Smooth muscle cell (in vitro differentiated cells): ENCODE results near the gene HECW1. TPM values are rescaled to one million over a fixed set of nuclear protein-coding genes. Genes with fewer than 3 reads are reported as not detected.
"Not testable (repeated sequence)": the region's sequence is repeated elsewhere in the genome, so short reads cannot be mapped to it uniquely, and the experiment has no call there.

Experiments used
- DNase-seq: peaks from one replicate; lab custom pipeline; 2025; ENCODE audit not compliant: unreplicated experiment; lab: John Stamatoyannopoulos, UW
- H2AFZ ChIP-seq: fragments of 200-600 bp; sonication (generic); 2 replicates; pipeline ENCODE4 v1.6.0; 2016; ENCODE audit warnings: antibody characterized with exemption, low read depth, mild to moderate bottlenecking
- H3F3A ChIP-seq: fragments of 200-600 bp; sonication (generic); 2 replicates; pipeline ENCODE4 v1.6.0; 2017; ENCODE audit warnings: antibody characterized with exemption, low read depth
- H3K27ac ChIP-seq: fragments of 200-600 bp; sonication (generic); 2 replicates; pipeline ENCODE4 v1.5.1; 2016; ENCODE audit warnings: low read depth, mild to moderate bottlenecking
- H3K27me3 ChIP-seq: fragments of 200-600 bp; sonication (generic); 2 replicates; pipeline ENCODE4 v1.6.1; 2016; ENCODE audit warnings: low read depth, mild to moderate bottlenecking
- H3K36me3 ChIP-seq: fragments of 200-600 bp; sonication (generic); 2 replicates; pipeline ENCODE4 v1.5.1; 2016; ENCODE audit warnings: low read depth
- H3K4me1 ChIP-seq: fragments of 200-600 bp; sonication (generic); 2 replicates; pipeline ENCODE4 v1.5.1; 2016; ENCODE audit warnings: low read depth
- H3K4me2 ChIP-seq: fragments of 200-600 bp; sonication (generic); 2 replicates; pipeline ENCODE4 v1.6.0; 2016; ENCODE audit warnings: mild to moderate bottlenecking
- H3K4me3 ChIP-seq: fragments of 200-600 bp; sonication (generic); 2 replicates; pipeline ENCODE4 v1.5.1; 2016; ENCODE audit warnings: mild to moderate bottlenecking
- H3K79me2 ChIP-seq: fragments of 200-600 bp; sonication (generic); 2 replicates; pipeline ENCODE4 v1.6.0; 2016; ENCODE audit warnings: low read depth, mild to moderate bottlenecking
- H3K9ac ChIP-seq: fragments of 200-600 bp; sonication (generic); 2 replicates; pipeline ENCODE4 v1.6.0; 2016; ENCODE audit warnings: low read depth
- H3K9me3 ChIP-seq: fragments of 200-600 bp; sonication (generic); replicated peaks from 2 replicates; pipeline ENCODE4 v1.5.1; 2016; ENCODE audit warnings: low read depth
- H4K20me1 ChIP-seq: fragments of 200-600 bp; sonication (generic); 2 replicates; pipeline ENCODE4 v1.6.0; 2016; ENCODE audit warnings: low read depth
- WGBS: methylation state at CpG from one replicate; pipeline ENCODE4 v1.1.7; 2016; ENCODE audit warnings: low lambda C conversion rate; 5-methylcytosine and 5-hydroxymethylcytosine counted together
- polyA plus RNA-seq: library from polyadenylated mRNA; unstranded; fragments of >200 nt; fragmentation: Nextera tagmentation; extraction: Ambion mirVana; gene quantifications from 2 replicates; pipeline ENCODE4 v1.2.1, GENCODE V29; 2016
- total RNA-seq: library from RNA; depleted of rRNA; stranded (reverse); fragments of >200 nt; gene quantifications from 2 replicates; pipeline ENCODE4 v1.2.3, GENCODE V29; 2014
- TF ChIP-seq, protein P1 (sequence below): fragments of 200-600 bp; sonication (generic); IDR thresholded peaks from 2 replicates; pipeline ENCODE4 v1.5.1; 2017; ENCODE audit warnings: borderline replicate concordance, mild to moderate bottlenecking, antibody characterized with exemption; ENCODE audit not compliant: insufficient read depth, poor library complexity, severe bottlenecking

The HECW1 gene
- total and polyA plus RNA-seq, 2 experiments from 2014 or later = 0.09 to 0.49 TPM

DNA sequence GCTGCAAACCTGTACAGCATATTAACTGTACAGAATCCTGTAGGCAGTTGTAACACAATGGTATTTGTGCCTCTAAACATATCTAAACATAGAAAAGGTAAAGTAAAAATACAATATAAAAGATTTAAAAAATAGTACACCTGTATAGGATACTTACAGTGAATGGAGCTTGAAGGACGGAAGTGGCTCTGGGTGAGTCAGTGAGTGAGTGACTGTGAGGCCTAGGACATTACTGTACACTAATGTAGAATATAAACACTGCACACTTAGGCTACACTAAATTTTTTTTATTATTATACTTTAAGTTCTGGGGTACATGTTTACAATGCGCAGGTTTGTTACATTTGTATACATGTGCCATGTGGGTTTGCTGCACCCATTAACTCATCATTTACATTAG is 373.1 kb downstream of the HECW1 start:
- no peak overlapping the region for H2AFZ ChIP-seq
- no peaks in the 10 kb centered on the region for H4K20me1 ChIP-seq
- no peaks in the 10 kb centered on the region for H3K36me3 ChIP-seq
- TF ChIP-seq, protein P1, sequence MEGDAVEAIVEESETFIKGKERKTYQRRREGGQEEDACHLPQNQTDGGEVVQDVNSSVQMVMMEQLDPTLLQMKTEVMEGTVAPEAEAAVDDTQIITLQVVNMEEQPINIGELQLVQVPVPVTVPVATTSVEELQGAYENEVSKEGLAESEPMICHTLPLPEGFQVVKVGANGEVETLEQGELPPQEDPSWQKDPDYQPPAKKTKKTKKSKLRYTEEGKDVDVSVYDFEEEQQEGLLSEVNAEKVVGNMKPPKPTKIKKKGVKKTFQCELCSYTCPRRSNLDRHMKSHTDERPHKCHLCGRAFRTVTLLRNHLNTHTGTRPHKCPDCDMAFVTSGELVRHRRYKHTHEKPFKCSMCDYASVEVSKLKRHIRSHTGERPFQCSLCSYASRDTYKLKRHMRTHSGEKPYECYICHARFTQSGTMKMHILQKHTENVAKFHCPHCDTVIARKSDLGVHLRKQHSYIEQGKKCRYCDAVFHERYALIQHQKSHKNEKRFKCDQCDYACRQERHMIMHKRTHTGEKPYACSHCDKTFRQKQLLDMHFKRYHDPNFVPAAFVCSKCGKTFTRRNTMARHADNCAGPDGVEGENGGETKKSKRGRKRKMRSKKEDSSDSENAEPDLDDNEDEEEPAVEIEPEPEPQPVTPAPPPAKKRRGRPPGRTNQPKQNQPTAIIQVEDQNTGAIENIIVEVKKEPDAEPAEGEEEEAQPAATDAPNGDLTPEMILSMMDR = no peak
- H3K9ac ChIP-seq = no peak overlapping the region
- WGBS = 95% methylated on average over 2 of the region's 2 CpGs
- no peaks in the 10 kb centered on the region for H3K4me1 ChIP-seq
- no peak for DNase-seq
- no peaks in the 10 kb centered on the region for H3K79me2 ChIP-seq
- no peak overlapping the region for H3K4me2 ChIP-seq
- no peaks in the 10 kb centered on the region for H3K9me3 ChIP-seq
- H3K27me3 ChIP-seq = no peaks in the 10 kb centered on the region
- H3F3A ChIP-seq = no peaks in the 10 kb centered on the region
- no peak overlapping the region for H3K27ac ChIP-seq
- no peak overlapping the region for H3K4me3 ChIP-seq

GRCh38 chr7:43486008-43486407 is 373.6 kb downstream of the HECW1 start:
- not testable (repeated sequence) for H3K4me1 ChIP-seq, H3K4me3 ChIP-seq, H4K20me1 ChIP-seq, H3K36me3 ChIP-seq, H3K27ac ChIP-seq, H3K79me2 ChIP-seq, H3K9ac ChIP-seq, DNase-seq, H2AFZ ChIP-seq, H3K9me3 ChIP-seq, H3F3A ChIP-seq, H3K4me2 ChIP-seq, H3K27me3 ChIP-seq
- WGBS = 84% methylated on average over 5 of the region's 5 CpGs

DNA sequence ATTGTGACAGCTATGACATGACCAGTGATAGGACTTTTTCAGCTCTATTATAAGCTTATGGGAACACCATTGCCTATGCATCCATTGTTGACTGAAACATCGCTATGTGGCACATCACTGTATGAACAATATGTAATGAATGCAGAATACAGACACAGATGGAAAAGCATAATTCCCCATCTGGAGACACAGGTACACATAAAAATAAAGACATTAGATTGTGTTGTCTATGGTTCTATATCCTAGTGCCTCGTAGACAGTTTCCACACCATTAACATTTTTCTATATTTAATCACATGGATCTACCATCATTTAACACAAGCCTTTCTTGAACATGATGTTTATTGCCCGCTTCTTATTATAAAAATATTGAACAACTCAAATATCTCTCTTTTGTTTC is 374.2 kb downstream of the HECW1 start:
- H3K27ac ChIP-seq = no peak overlapping the region
- H3K36me3 ChIP-seq = no peaks in the 10 kb centered on the region
- DNase-seq = no peak
- no peaks in the 10 kb centered on the region for H3F3A ChIP-seq
- TF ChIP-seq, protein P1 = no peak
- H3K4me2 ChIP-seq = no peak overlapping the region
- H3K4me1 ChIP-seq = no peaks in the 10 kb centered on the region
- no peak overlapping the region for H3K4me3 ChIP-seq
- WGBS = 92% methylated on average over 3 of the region's 3 CpGs
- no peaks in the 10 kb centered on the region for H3K79me2 ChIP-seq
- no peaks in the 10 kb centered on the region for H3K9me3 ChIP-seq
- no peak overlapping the region for H3K9ac ChIP-seq
- no peak overlapping the region for H2AFZ ChIP-seq
- H4K20me1 ChIP-seq = no peaks in the 10 kb centered on the region
- no peaks in the 10 kb centered on the region for H3K27me3 ChIP-seq

DNA sequence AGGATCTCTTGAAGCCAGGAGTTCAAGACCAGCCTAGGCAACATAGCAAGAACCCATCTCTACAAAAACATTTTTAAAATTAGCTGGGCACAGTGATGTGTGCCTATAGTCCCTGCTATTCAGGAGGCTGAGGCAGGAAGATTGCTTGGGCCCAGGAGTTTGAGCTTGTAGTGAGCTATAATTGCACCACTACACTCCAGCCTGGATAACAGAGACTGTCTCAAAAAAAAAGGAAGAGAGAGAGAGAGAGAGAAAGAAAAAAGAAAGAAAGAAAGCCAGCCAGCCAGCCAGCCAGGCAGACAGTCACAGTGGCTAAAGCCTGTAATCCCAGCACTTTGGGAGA is 375.3 kb downstream of the HECW1 start:
- no peak overlapping the region for H3K9ac ChIP-seq
- no peak overlapping the region for H3K4me3 ChIP-seq
- no peaks in the 10 kb centered on the region for H3K9me3 ChIP-seq
- no peaks in the 10 kb centered on the region for H3K79me2 ChIP-seq
- no peaks in the 10 kb centered on the region for H3K27me3 ChIP-seq
- H2AFZ ChIP-seq = no peak overlapping the region
- no peaks in the 10 kb centered on the region for H3K36me3 ChIP-seq
- no peak overlapping the region for H3K4me2 ChIP-seq
- no peaks in the 10 kb centered on the region for H4K20me1 ChIP-seq
- DNase-seq = no peak
- TF ChIP-seq, protein P1 = no peak
- H3K4me1 ChIP-seq = no peaks in the 10 kb centered on the region
- H3K27ac ChIP-seq = no peak overlapping the region
- H3F3A ChIP-seq = no peaks in the 10 kb centered on the region
